MM.1S (cell line): ENCODE results near the gene TBC1D19.

Source experiments
- CTCF ChIP-seq: fragments of 300-600 bp; sonication (generic); IDR thresholded peaks from 2 replicates; pipeline ENCODE4 v1.5.1; 2016; ENCODE audit warnings: antibody characterized with exemption, low read length, mixed read lengths
- EZH2 ChIP-seq: fragments of 300-600 bp; sonication (generic); optimal IDR thresholded peaks from 2 replicates; pipeline ENCODE3; 2017; ENCODE audit warnings: low read depth, mild to moderate bottlenecking, antibody characterized with exemption, low read length, mixed read lengths
- EZH2phosphoT487 ChIP-seq: fragments of 300-600 bp; sonication (generic); IDR thresholded peaks from 2 replicates; pipeline ENCODE4 v1.6.1; 2018; ENCODE audit warnings: antibody characterized with exemption, low read length

GRCh38 chr4:26787461-26788340 lies 203.8 kb downstream of the TBC1D19 start:
- TF ChIP-seq CTCF: no peak
- no peak for TF ChIP-seq EZH2
- TF ChIP-seq EZH2phosphoT487: no peak
